Progenitor cell of endocrine pancreas (in vitro differentiated cells): ENCODE measurements around the gene HIBCH. TPM values are rescaled to one million over a fixed set of nuclear protein-coding genes. Genes with fewer than 3 reads are reported as not detected.
"Not testable (repeated sequence)": the region's sequence is repeated elsewhere in the genome, so short reads cannot be mapped to it uniquely, and the experiment has no call there.

ENCODE experiments used
- DNase-seq: peaks from one replicate; pipeline ENCODE4 v3.0.0; 2021; ENCODE audit warnings: low spot score; ENCODE audit not compliant: unreplicated experiment
- H3K27ac Mint-ChIP-seq: 2 replicates; pipeline ENCODE4 v1.8.0; 2021; ENCODE audit warnings: mild to moderate bottlenecking, moderate library complexity, mixed read lengths
- H3K27me3 Mint-ChIP-seq: 2 replicates; pipeline ENCODE4 v1.8.0; 2021; ENCODE audit warnings: mixed read lengths
- H3K36me3 Mint-ChIP-seq: 2 replicates; pipeline ENCODE4 v1.8.0; 2022; ENCODE audit warnings: mixed read lengths; ENCODE audit not compliant: insufficient read depth
- H3K4me1 Mint-ChIP-seq: 2 replicates; pipeline ENCODE4 v1.8.0; 2021; ENCODE audit warnings: low read depth, mixed read lengths
- H3K4me3 Mint-ChIP-seq: 2 replicates; pipeline ENCODE4 v1.8.0; 2021; ENCODE audit warnings: low read depth, mild to moderate bottlenecking, moderate library complexity, mixed read lengths
- H3K9me3 Mint-ChIP-seq: 2 replicates; pipeline ENCODE4 v1.8.0; 2021; ENCODE audit warnings: low read depth, mixed read lengths
- CTCF ChIP-seq: fragments of 200-600 bp; sonication (generic); IDR thresholded peaks from one replicate; pipeline ENCODE4 v1.5.0; 2021; ENCODE audit warnings: antibody characterized with exemption, mild to moderate bottlenecking; ENCODE audit not compliant: unreplicated experiment
- total RNA-seq: library from RNA; stranded (reverse); gene quantifications from 2 replicates; pipeline ENCODE4 v1.2.1, GENCODE V29; 2021

Gene HIBCH
- total RNA-seq, 1 donor from 2014 or later: 49.5 TPM

- peaks cover 15% of the 10 kb centered on the region for H3K9me3 Mint-ChIP-seq
- no peaks in the 10 kb centered on the region for H3K27me3 Mint-ChIP-seq
- H3K4me3 Mint-ChIP-seq: no peak overlapping the region
- no peak overlapping the region for H3K27ac Mint-ChIP-seq
- no peak for DNase-seq
- peaks cover 36% of the 10 kb centered on the region for H3K36me3 Mint-ChIP-seq
- TF ChIP-seq CTCF: no peak
- peaks cover 4% of the 10 kb centered on the region for H3K4me1 Mint-ChIP-seq
Measured at GRCh38 chr2:190303647-190304046, 16.0 kb downstream of the HIBCH start.

- Mint-ChIP-seq H3K27ac (peak overlapping the region; percentile 67), H3K27me3 (no peaks in the 10 kb centered on the region), H3K36me3 (peaks cover 42% of the 10 kb centered on the region), H3K4me1 (peaks cover 4% of the 10 kb centered on the region), H3K4me3 (no peak overlapping the region), H3K9me3 (peaks cover 18% of the 10 kb centered on the region)
- no peak for DNase-seq
- no peak for TF ChIP-seq CTCF
Measured at GRCh38 chr2:190302052-190302451, 17.6 kb downstream of the HIBCH start.

- Mint-ChIP-seq H3K36me3 (peaks cover 47% of the 10 kb centered on the region), H3K27ac (peak overlapping the region; percentile 68), H3K27me3 (no peaks in the 10 kb centered on the region), H3K4me1 (peaks cover 4% of the 10 kb centered on the region), H3K4me3 (peak overlapping the region; percentile 5), H3K9me3 (peaks cover 18% of the 10 kb centered on the region)
- TF ChIP-seq CTCF: no peak
- DNase-seq: no peak
Measured at GRCh38 chr2:190301032-190301431, 18.6 kb downstream of the HIBCH start.

- Mint-ChIP-seq H3K27ac (peak overlapping the region; percentile 56), H3K36me3 (peaks cover 49% of the 10 kb centered on the region), H3K9me3 (peaks cover 18% of the 10 kb centered on the region)
- H3K4me3 Mint-ChIP-seq, DNase-seq, H3K4me1 Mint-ChIP-seq, H3K27me3 Mint-ChIP-seq: not testable (repeated sequence)
Measured at GRCh38 chr2:190297880-190298279, 21.7 kb downstream of the HIBCH start.

- H3K4me3 Mint-ChIP-seq: no peak overlapping the region
- no peak overlapping the region for H3K27ac Mint-ChIP-seq
- H3K4me1 Mint-ChIP-seq: no peaks in the 10 kb centered on the region
- H3K36me3 Mint-ChIP-seq: peaks cover 30% of the 10 kb centered on the region
- no peaks in the 10 kb centered on the region for H3K27me3 Mint-ChIP-seq
- no peak for DNase-seq
- no peaks in the 10 kb centered on the region for H3K9me3 Mint-ChIP-seq
- TF ChIP-seq CTCF: no peak
Measured at GRCh38 chr2:190283783-190284182, 35.8 kb downstream of the HIBCH start.

- DNase-seq: no peak
- no peak overlapping the region for H3K4me3 Mint-ChIP-seq
- TF ChIP-seq CTCF: no peak
- H3K27me3 Mint-ChIP-seq: no peaks in the 10 kb centered on the region
- peaks cover 36% of the 10 kb centered on the region for H3K36me3 Mint-ChIP-seq
- no peaks in the 10 kb centered on the region for H3K4me1 Mint-ChIP-seq
- H3K27ac Mint-ChIP-seq: no peak overlapping the region
- no peaks in the 10 kb centered on the region for H3K9me3 Mint-ChIP-seq
Measured at GRCh38 chr2:190280565-190281350, 38.9 kb downstream of the HIBCH start.

GRCh38 chr2:190279256-190280134 lies 40.1 kb downstream of the HIBCH start:
- DNase-seq, H3K4me1 Mint-ChIP-seq, H3K4me3 Mint-ChIP-seq, H3K27me3 Mint-ChIP-seq, H3K9me3 Mint-ChIP-seq: not testable (repeated sequence)
- peaks cover 39% of the 10 kb centered on the region for H3K36me3 Mint-ChIP-seq
- peak overlapping the region; percentile 92 for H3K27ac Mint-ChIP-seq
